ENCODE data around the gene SLC45A1. TPM values are rescaled to one million over a fixed set of nuclear protein-coding genes. Genes with fewer than 3 reads are reported as not detected.
A peak's percentile ranks its signal among the peaks of the same experiment; 100 is the strongest.

The SLC45A1 gene
- total and polyA plus RNA-seq, 4 donors, result 4.4 to 8.7 (median 6.7) TPM

GRCh38 chr1:8358241-8358896 is 40.5 kb downstream of the SLC45A1 start:
- Histone ChIP-seq H3K9me3 (ENCODE audit: control insufficient read depth, low read length) (no peaks in the 10 kb centered on the region), H3K36me3 (ENCODE audit: control insufficient read depth in 1 of 2, insufficient read depth in 2 of 2, low read length in 1 of 2) (peaks cover 0 to 22% of the 10 kb centered on the region in 2 donors), H3K27ac (ENCODE audit: low read depth in 1 of 2, low read length in 2 of 2) (no peak overlapping the region), H3K4me3 (ENCODE audit: low read length in 2 of 2) (no peak overlapping the region), H3K27me3 (ENCODE audit: control insufficient read depth in 1 of 2, insufficient read depth in 2 of 2, low read length in 1 of 2) (no peaks in the 10 kb centered on the region), H3K4me1 (ENCODE audit: control insufficient read depth in 1 of 2, insufficient read depth in 2 of 2, low read length in 2 of 2) (no peaks in the 10 kb centered on the region)
- DNase-seq (peak in 1 of 2 donors; percentile 45), ATAC-seq (ENCODE audit: low FRiP score) (no peak)
- 91% methylated on average over 42 to 46 of the region's 46 CpGs for whole genome bisulfite sequencing, 2 donors
- intact Hi-C loops (cut with DNase I), result no loop called here

- 83 to 85% methylated on average over 26 of the region's 26 CpGs for WGBS, 2 donors
- Histone ChIP-seq H3K27ac (ENCODE audit: low read depth in 1 of 2, low read length in 2 of 2) (no peak overlapping the region), H3K27me3 (ENCODE audit: control insufficient read depth in 1 of 2, insufficient read depth in 2 of 2, low read length in 1 of 2) (no peaks in the 10 kb centered on the region), H3K9me3 (ENCODE audit: control insufficient read depth, low read length) (no peaks in the 10 kb centered on the region), H3K4me3 (ENCODE audit: low read length in 2 of 2) (no peak overlapping the region), H3K4me1 (ENCODE audit: control insufficient read depth in 1 of 2, insufficient read depth in 2 of 2, low read length in 2 of 2) (no peaks in the 10 kb centered on the region), H3K36me3 (ENCODE audit: control insufficient read depth in 1 of 2, insufficient read depth in 2 of 2, low read length in 1 of 2) (peaks cover 0 to 22% of the 10 kb centered on the region in 2 donors)
- peak in 1 of 2 donors; percentile 42 for DNase-seq
- intact Hi-C loops (cut with DNase I), result no loop called here
- no peak for ATAC-seq (ENCODE audit: low FRiP score)
Measured at GRCh38 chr1:8358897-8359616, 41.1 kb downstream of the SLC45A1 start.

GRCh38 chr1:8359617-8360481 is 41.9 kb downstream of the SLC45A1 start:
- no peak overlapping the region for H3K27ac ChIP-seq (ENCODE audit: low read depth in 1 of 2, low read length in 2 of 2)
- H3K4me3 ChIP-seq (ENCODE audit: low read length in 2 of 2), result no peak overlapping the region
- peaks cover 0 to 22% of the 10 kb centered on the region in 2 donors for H3K36me3 ChIP-seq (ENCODE audit: control insufficient read depth in 1 of 2, insufficient read depth in 2 of 2, low read length in 1 of 2)
- no peaks in the 10 kb centered on the region for H3K4me1 ChIP-seq (ENCODE audit: control insufficient read depth in 1 of 2, insufficient read depth in 2 of 2, low read length in 2 of 2)
- H3K27me3 ChIP-seq (ENCODE audit: control insufficient read depth in 1 of 2, insufficient read depth in 2 of 2, low read length in 1 of 2), result no peaks in the 10 kb centered on the region
- WGBS, 2 donors, result 89 to 90% methylated on average over 37 to 44 of the region's 44 CpGs
- peak; percentile 51 to 75 for DNase-seq
- intact Hi-C loops (cut with DNase I), result no loop called here
- ATAC-seq (ENCODE audit: low FRiP score), result no peak
- H3K9me3 ChIP-seq (ENCODE audit: control insufficient read depth, low read length), result no peaks in the 10 kb centered on the region

GRCh38 chr1:8360493-8361197 is 42.7 kb downstream of the SLC45A1 start:
- intact Hi-C loops (cut with DNase I), result no loop called here
- ATAC-seq (ENCODE audit: low FRiP score), result no peak
- WGBS, 2 donors, result 82 to 85% methylated on average over 23 to 26 of the region's 26 CpGs
- Histone ChIP-seq H3K4me3 (ENCODE audit: low read length in 2 of 2) (no peak overlapping the region), H3K4me1 (ENCODE audit: control insufficient read depth in 1 of 2, insufficient read depth in 2 of 2, low read length in 2 of 2) (no peaks in the 10 kb centered on the region), H3K27ac (ENCODE audit: low read depth in 1 of 2, low read length in 2 of 2) (no peak overlapping the region), H3K36me3 (ENCODE audit: control insufficient read depth in 1 of 2, insufficient read depth in 2 of 2, low read length in 1 of 2) (peaks cover 0 to 20% of the 10 kb centered on the region in 2 donors), H3K9me3 (ENCODE audit: control insufficient read depth, low read length) (no peaks in the 10 kb centered on the region), H3K27me3 (ENCODE audit: control insufficient read depth in 1 of 2, insufficient read depth in 2 of 2, low read length in 1 of 2) (no peaks in the 10 kb centered on the region)
- peak; percentile 50 to 74 for DNase-seq

GRCh38 chr1:8361198-8361849 is 43.4 kb downstream of the SLC45A1 start:
- H3K4me3 ChIP-seq (ENCODE audit: low read length in 2 of 2), result no peak overlapping the region
- no peak for ATAC-seq (ENCODE audit: low FRiP score)
- no peaks in the 10 kb centered on the region for H3K4me1 ChIP-seq (ENCODE audit: control insufficient read depth in 1 of 2, insufficient read depth in 2 of 2, low read length in 2 of 2)
- DNase-seq, result peak; percentile 40 to 61
- H3K36me3 ChIP-seq (ENCODE audit: control insufficient read depth in 1 of 2, insufficient read depth in 2 of 2, low read length in 1 of 2), result peaks cover 0 to 20% of the 10 kb centered on the region in 2 donors
- H3K27me3 ChIP-seq (ENCODE audit: control insufficient read depth in 1 of 2, insufficient read depth in 2 of 2, low read length in 1 of 2), result no peaks in the 10 kb centered on the region
- no peaks in the 10 kb centered on the region for H3K9me3 ChIP-seq (ENCODE audit: control insufficient read depth, low read length)
- intact Hi-C loops (cut with DNase I), result no loop called here
- H3K27ac ChIP-seq (ENCODE audit: low read depth in 1 of 2, low read length in 2 of 2), result no peak overlapping the region
- 70 to 79% methylated on average over 21 of the region's 21 CpGs for WGBS, 2 donors

- peak; percentile 37 to 72 for DNase-seq
- H3K27me3 ChIP-seq (ENCODE audit: control insufficient read depth in 1 of 2, insufficient read depth in 2 of 2, low read length in 1 of 2), result no peaks in the 10 kb centered on the region
- no peak for ATAC-seq (ENCODE audit: low FRiP score)
- no peaks in the 10 kb centered on the region for H3K9me3 ChIP-seq (ENCODE audit: control insufficient read depth, low read length)
- intact Hi-C loops (cut with DNase I), result no loop called here
- H3K36me3 ChIP-seq (ENCODE audit: control insufficient read depth in 1 of 2, insufficient read depth in 2 of 2, low read length in 1 of 2), result peaks cover 0 to 16% of the 10 kb centered on the region in 2 donors
- H3K4me1 ChIP-seq (ENCODE audit: control insufficient read depth in 1 of 2, insufficient read depth in 2 of 2, low read length in 2 of 2), result peaks cover 0 to 2% of the 10 kb centered on the region in 2 donors
- no peak overlapping the region for H3K4me3 ChIP-seq (ENCODE audit: low read length in 2 of 2)
- no peak overlapping the region for H3K27ac ChIP-seq (ENCODE audit: low read depth in 1 of 2, low read length in 2 of 2)
- 90% methylated on average over 13 of the region's 13 CpGs for WGBS, 2 donors
Measured at GRCh38 chr1:8362701-8363101, 44.8 kb downstream of the SLC45A1 start.

GRCh38 chr1:8363186-8363766 is 45.4 kb downstream of the SLC45A1 start:
- DNase-seq, result peak; percentile 36 to 61
- Histone ChIP-seq H3K27ac (ENCODE audit: low read depth in 1 of 2, low read length in 2 of 2) (peak overlapping the region in 1 of 2 donors; percentile 22), H3K4me1 (ENCODE audit: control insufficient read depth in 1 of 2, insufficient read depth in 2 of 2, low read length in 2 of 2) (peaks cover 0 to 2% of the 10 kb centered on the region in 2 donors), H3K27me3 (ENCODE audit: control insufficient read depth in 1 of 2, insufficient read depth in 2 of 2, low read length in 1 of 2) (no peaks in the 10 kb centered on the region), H3K9me3 (ENCODE audit: control insufficient read depth, low read length) (no peaks in the 10 kb centered on the region), H3K4me3 (ENCODE audit: low read length in 2 of 2) (no peak overlapping the region), H3K36me3 (ENCODE audit: control insufficient read depth in 1 of 2, insufficient read depth in 2 of 2, low read length in 1 of 2) (peaks cover 0 to 13% of the 10 kb centered on the region in 2 donors)
- intact Hi-C loops (cut with DNase I), result no loop called here
- WGBS, 2 donors, result 53 to 61% methylated on average over 8 of the region's 8 CpGs
- ATAC-seq (ENCODE audit: low FRiP score), result no peak
